GM12892 (cell line): Measurements from ENCODE around the gene TRAF7.

Experiments used
- DNase-seq: peaks from one replicate; pipeline ENCODE4 v3.0.0; 2011; ENCODE audit not compliant: insufficient read length
- FAIRE-seq: peaks from 2 replicates; lab custom pipeline; 2011; peaks lifted over from hg19 to GRCh38; lab: Jason Lieb, UNC
- POLR2A ChIP-seq: IDR thresholded peaks from 2 replicates; pipeline ENCODE4 v1.6.1; 2011; ENCODE audit warnings: low read depth, low read length, control low read depth
- POLR2AphosphoS5 ChIP-seq: IDR thresholded peaks from 2 replicates; pipeline ENCODE4 v1.6.1; 2011; ENCODE audit warnings: low read depth, low read length, control low read depth
- TAF1 ChIP-seq: IDR thresholded peaks from 2 replicates; pipeline ENCODE4 v1.6.1; 2011; ENCODE audit warnings: low read depth, mild to moderate bottlenecking, control low read depth, low read length, borderline replicate concordance

The TRAF7 gene

GRCh38 chr16:2190002-2190658 is 34.5 kb downstream of the TRAF7 start:
- TF ChIP-seq TAF1 (no peak), POLR2AphosphoS5 (no peak), POLR2A (no peak)
- DNase-seq (no peak), FAIRE-seq (no peak)

GRCh38 chr16:2190659-2191445 is 35.3 kb downstream of the TRAF7 start:
- TF ChIP-seq POLR2A (no peak), POLR2AphosphoS5 (no peak), TAF1 (no peak)
- DNase-seq (no peak), FAIRE-seq (no peak)

GRCh38 chr16:2191446-2191706 is 35.8 kb downstream of the TRAF7 start:
- FAIRE-seq (no peak), DNase-seq (no peak)
- no peak for TF ChIP-seq TAF1
- no peak for TF ChIP-seq POLR2AphosphoS5
- no peak for TF ChIP-seq POLR2A

GRCh38 chr16:2194166-2194834 is 38.7 kb downstream of the TRAF7 start:
- FAIRE-seq = no peak
- TF ChIP-seq TAF1 = no peak
- TF ChIP-seq POLR2A = no peak
- no peak for TF ChIP-seq POLR2AphosphoS5
- no peak for DNase-seq

DNA sequence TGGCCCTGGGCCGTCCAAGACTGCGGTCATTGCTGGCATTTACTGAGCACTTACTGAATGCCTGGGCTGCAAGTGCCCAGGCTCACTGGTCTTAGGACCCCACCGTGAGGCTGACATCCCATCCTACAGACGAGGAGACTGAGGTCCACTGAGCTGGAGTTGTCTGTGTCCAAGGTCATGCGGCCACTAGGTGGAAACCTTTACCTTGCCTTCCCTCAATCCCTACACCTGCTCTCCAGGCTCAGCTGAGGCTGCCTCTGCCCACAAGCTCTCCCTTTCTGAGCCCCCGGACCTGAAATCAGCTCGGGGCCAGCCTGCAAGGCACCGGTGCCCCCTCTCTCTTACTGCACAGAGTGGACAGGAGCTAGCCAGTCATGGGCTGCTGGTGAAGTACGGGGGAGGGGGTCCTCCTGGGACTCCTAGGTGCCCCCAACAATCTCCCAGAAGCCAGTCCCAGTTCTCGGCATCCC is 39.3 kb downstream of the TRAF7 start:
- DNase-seq = peak; percentile 61
- TF ChIP-seq TAF1 = no peak
- no peak for TF ChIP-seq POLR2A
- no peak for TF ChIP-seq POLR2AphosphoS5
- FAIRE-seq = peak; percentile 85

DNA sequence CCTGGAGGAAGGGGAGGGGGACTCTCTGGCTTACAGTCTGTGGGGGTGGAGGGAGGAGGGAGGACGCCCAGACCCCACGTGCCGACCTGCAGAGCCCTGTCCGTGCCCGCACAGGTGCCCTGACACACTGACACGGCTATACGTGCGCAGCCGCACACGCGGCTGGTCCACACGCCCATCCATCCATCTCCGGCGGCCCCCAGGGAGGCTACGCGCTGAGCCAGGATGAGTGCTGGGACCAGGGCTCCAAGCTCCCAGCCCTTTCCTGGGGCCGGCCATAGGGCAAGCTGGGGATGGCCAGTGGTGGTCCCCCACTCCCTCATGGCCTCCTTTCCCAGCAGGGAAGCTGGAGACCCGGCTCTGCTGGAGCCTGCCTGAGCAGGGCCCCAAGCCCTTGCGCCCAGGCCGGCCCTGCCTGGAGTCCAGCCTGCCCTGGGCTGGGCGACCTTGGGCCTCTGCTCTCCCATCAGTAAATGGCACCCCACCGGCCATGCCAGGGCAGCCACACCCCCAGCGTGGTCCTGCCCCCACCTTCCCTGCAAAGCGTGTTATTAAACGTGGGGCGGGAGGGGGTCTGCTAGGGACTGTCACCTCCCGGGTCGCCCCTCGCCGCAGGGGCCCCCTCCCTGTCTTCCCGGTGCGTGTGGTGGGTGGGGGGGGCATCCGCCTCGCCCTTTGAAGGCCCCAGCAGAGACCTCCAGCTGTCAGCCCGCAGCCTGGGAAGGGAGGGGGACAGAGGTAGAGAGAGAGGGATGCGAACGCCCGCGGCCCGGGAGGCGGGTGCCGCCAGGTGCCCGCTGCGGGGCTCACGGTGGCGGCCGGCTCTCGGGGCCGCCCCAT is 40.0 kb downstream of the TRAF7 start:
- DNase-seq (no peak), FAIRE-seq (no peak)
- no peak for TF ChIP-seq TAF1
- no peak for TF ChIP-seq POLR2A
- no peak for TF ChIP-seq POLR2AphosphoS5

GRCh38 chr16:2196162-2196980 is 40.8 kb downstream of the TRAF7 start, which contains the start of gene CASKIN1:
Gene CASKIN1 (minus strand): TSS chr16:2196605. CDS start chr16:2196432, 173 bp downstream.
- no peak for TF ChIP-seq POLR2A
- TF ChIP-seq TAF1 = no peak
- no peak for TF ChIP-seq POLR2AphosphoS5
- DNase-seq (no peak), FAIRE-seq (no peak)

DNA sequence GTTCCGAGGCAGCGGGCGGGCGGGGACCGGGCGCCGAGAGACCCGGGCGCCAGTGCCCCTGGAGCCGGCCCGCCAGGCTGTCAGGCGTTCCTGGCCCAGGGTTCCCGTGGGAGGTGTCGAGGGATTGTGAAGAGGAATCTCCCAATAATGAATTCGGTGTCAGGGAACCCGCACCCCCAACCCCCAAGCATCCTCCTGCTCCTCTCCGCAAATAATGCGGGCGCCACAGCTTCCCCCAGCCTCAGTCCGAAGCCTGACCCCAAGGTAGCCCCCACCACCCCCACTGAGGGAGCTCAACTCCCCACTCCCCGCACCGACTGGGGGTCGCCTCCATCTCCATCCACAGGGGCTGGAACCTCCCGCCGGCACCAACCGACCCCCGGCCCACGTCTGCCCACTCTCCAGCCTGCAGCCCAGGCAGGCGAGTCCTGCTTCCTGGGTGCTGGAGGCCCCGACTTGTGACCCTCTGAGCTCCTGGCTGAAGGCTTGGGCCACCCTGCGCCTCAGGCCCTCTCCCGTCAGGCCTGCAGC is 41.5 kb downstream of the TRAF7 start:
- FAIRE-seq = no peak
- no peak for TF ChIP-seq POLR2A
- no peak for TF ChIP-seq TAF1
- no peak for TF ChIP-seq POLR2AphosphoS5

DNA sequence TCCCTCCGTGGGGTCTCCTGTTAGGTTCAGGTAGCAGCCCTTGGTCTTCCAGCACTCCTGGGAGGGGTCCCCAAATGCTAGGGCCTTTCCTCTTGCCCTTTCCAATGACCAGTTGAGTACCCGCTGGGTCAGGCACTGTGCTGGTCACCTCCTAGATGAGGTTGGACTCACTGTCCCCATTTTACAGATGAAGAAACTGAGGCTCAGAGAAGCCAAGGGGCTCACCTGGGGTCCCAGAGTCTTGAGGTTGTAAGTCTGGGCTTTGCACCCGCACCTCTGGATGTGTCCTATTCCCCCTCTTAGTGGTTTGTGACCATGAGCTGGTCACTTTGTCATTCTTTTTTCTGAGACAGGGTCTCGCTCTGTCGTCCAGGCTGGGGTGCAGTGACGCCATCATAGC is 42.2 kb downstream of the TRAF7 start:
- DNase-seq (no peak), FAIRE-seq (no peak)
- TF ChIP-seq POLR2AphosphoS5 = no peak
- no peak for TF ChIP-seq POLR2A
- no peak for TF ChIP-seq TAF1

More for the DNA sequence above, 41.5 kb downstream of the TRAF7 start:
- DNase-seq = no peak

GRCh38 chr16:2198283-2198682 is 42.7 kb downstream of the TRAF7 start:
- no peak for FAIRE-seq
- TF ChIP-seq POLR2A (no peak), POLR2AphosphoS5 (no peak), TAF1 (no peak)
- DNase-seq = no peak
